Bronchial epithelial cell (primary cell): ENCODE results near the gene TOB1. TPM values are rescaled to one million over a fixed set of nuclear protein-coding genes. Genes with fewer than 3 reads are reported as not detected.

Source experiments
- DNase-seq: peaks from one replicate; pipeline ENCODE4 v3.0.0-alpha.2; 2010; ENCODE audit warnings: low read depth
- FAIRE-seq: peaks from 2 replicates; lab custom pipeline; 2011; peaks lifted over from hg19 to GRCh38; lab: Jason Lieb, UNC
- H3K27me3 ChIP-seq: 2 replicates; pipeline ENCODE4 v1.5.1; 2011; ENCODE audit warnings: low read length; ENCODE audit not compliant: control insufficient read depth, insufficient read depth
- H3K36me3 ChIP-seq: 2 replicates; pipeline ENCODE4 v1.5.1; 2011; ENCODE audit warnings: low read length; ENCODE audit not compliant: control insufficient read depth, insufficient read depth
- H3K4me3 ChIP-seq: 2 replicates; pipeline ENCODE4 v1.5.1; 2011; ENCODE audit warnings: mild to moderate bottlenecking, low read depth, low read length, control low read depth
- CTCF ChIP-seq: IDR thresholded peaks from 2 replicates; pipeline ENCODE4 v1.5.1; 2011; ENCODE audit warnings: mild to moderate bottlenecking, moderate library complexity, low read length, control low read depth, inconsistent platforms; ENCODE audit not compliant: insufficient read depth, severe bottlenecking
- total RNA-seq: library from RNA; depleted of rRNA; stranded (reverse); fragments of >200 nt; gene quantifications from 2 replicates; pipeline ENCODE4 v1.2.1, GENCODE V29; 2014

The TOB1 gene
- total RNA-seq, 1 donor from 2014 or later: 11.6 TPM

- H3K27me3 ChIP-seq: no peaks in the 10 kb centered on the region
- no peaks in the 10 kb centered on the region for H3K36me3 ChIP-seq
- H3K4me3 ChIP-seq: no peak overlapping the region
- no peak for TF ChIP-seq CTCF
- no peak for FAIRE-seq
- DNase-seq: no peak
These were observed 37.5 kb downstream of the TOB1 start for GRCh38 chr17:50828508-50829170.

- H3K36me3 ChIP-seq: no peaks in the 10 kb centered on the region
- TF ChIP-seq CTCF: no peak
- no peak overlapping the region for H3K4me3 ChIP-seq
- no peak for FAIRE-seq
- H3K27me3 ChIP-seq: no peaks in the 10 kb centered on the region
- no peak for DNase-seq
These were observed 41.0 kb downstream of the TOB1 start for GRCh38 chr17:50825188-50825587.

GRCh38 chr17:50824429-50824828 is 41.7 kb downstream of the TOB1 start:
- Histone ChIP-seq H3K36me3 (no peaks in the 10 kb centered on the region), H3K4me3 (no peak overlapping the region), H3K27me3 (no peaks in the 10 kb centered on the region)
- TF ChIP-seq CTCF: no peak
- DNase-seq (no peak), FAIRE-seq (no peak)

GRCh38 chr17:50822550-50822949 is 43.6 kb downstream of the TOB1 start:
- FAIRE-seq (no peak), DNase-seq (no peak)
- Histone ChIP-seq H3K27me3 (no peaks in the 10 kb centered on the region), H3K4me3 (no peak overlapping the region), H3K36me3 (no peaks in the 10 kb centered on the region)
- TF ChIP-seq CTCF: no peak

GRCh38 chr17:50820651-50821050 is 45.5 kb downstream of the TOB1 start:
- no peak for FAIRE-seq
- H3K36me3 ChIP-seq: no peaks in the 10 kb centered on the region
- TF ChIP-seq CTCF: no peak

More at GRCh38 chr17:50820651-50821050, 45.5 kb downstream of the TOB1 start:
- Histone ChIP-seq H3K4me3 (no peak overlapping the region), H3K27me3 (no peaks in the 10 kb centered on the region)
- DNase-seq: no peak
